WTC11 (cell line): ENCODE results near the gene EDC3. TPM values are rescaled to one million over a fixed set of nuclear protein-coding genes. Genes with fewer than 3 reads are reported as not detected.

Experiments used
- ATAC-seq: fragments of 200-7000 bp; cut with Tn5 transposase; 2 replicates; pipeline ENCODE4 v1.10.0; 2021; ENCODE audit warnings: mild to moderate bottlenecking, moderate library complexity
- CTCF ChIA-PET: fragments of 300-600 bp; sonication (Branson Sonifier 250); formaldehyde crosslinking; loops from one replicate; lab custom pipeline; 2021; ENCODE audit warnings: antibody characterized with exemption; lab: Charles Lee
- POLR2A ChIA-PET: fragments of 350-600 bp; sonication (Branson Sonifier 250); formaldehyde crosslinking; loops from one replicate; lab custom pipeline; 2021; ENCODE audit warnings: antibody characterized with exemption; lab: Charles Lee
- DNase-seq: peaks from one replicate; pipeline ENCODE4 v3.0.0; 2021; ENCODE audit warnings: low spot score
- H3K27ac Mint-ChIP-seq: 2 replicates; pipeline ENCODE4 v1.8.0; 2021; ENCODE audit warnings: mixed read lengths
- H3K27me3 Mint-ChIP-seq: 2 replicates; pipeline ENCODE4 v1.8.0; 2021; ENCODE audit warnings: low read depth, mild to moderate bottlenecking, moderate library complexity, mixed read lengths
- H3K36me3 Mint-ChIP-seq: 2 replicates; pipeline ENCODE4 v1.8.0; 2021; ENCODE audit warnings: mixed read lengths
- H3K4me1 Mint-ChIP-seq: 2 replicates; pipeline ENCODE4 v1.8.0; 2022; ENCODE audit warnings: mixed read lengths
- H3K4me3 Mint-ChIP-seq: 2 replicates; pipeline ENCODE4 v1.8.0; 2021; ENCODE audit warnings: mild to moderate bottlenecking, moderate library complexity, mixed read lengths
- H3K9me3 Mint-ChIP-seq: 2 replicates; pipeline ENCODE4 v1.8.0; 2021; ENCODE audit warnings: mixed read lengths
- CBFB ChIP-seq: sonication (generic); formaldehyde crosslinking; IDR thresholded peaks from 2 replicates; pipeline ENCODE4 v1.8.1; 2022; ENCODE audit warnings: mild to moderate bottlenecking, low read depth, missing genetic modification reagents
- ESRRA ChIP-seq: sonication (generic); formaldehyde crosslinking; IDR thresholded peaks from 2 replicates; pipeline ENCODE4 v1.8.1; 2022; ENCODE audit warnings: mild to moderate bottlenecking, missing genetic modification reagents, borderline replicate concordance
- GTF2I ChIP-seq: fragments of 250-450 bp; sonication (Bioruptor Pico); conservative IDR thresholded peaks from 2 replicates; pipeline ENCODE4 v1.4.0; 2021; ENCODE audit warnings: mild to moderate bottlenecking
- HMGA2 ChIP-seq: fragments of 250-450 bp; sonication (Bioruptor Pico); IDR thresholded peaks from 2 replicates; pipeline ENCODE4 v1.4.0; 2021; ENCODE audit warnings: mild to moderate bottlenecking, moderate library complexity
- IRF2 ChIP-seq: sonication (generic); formaldehyde crosslinking; IDR thresholded peaks from 2 replicates; pipeline ENCODE4 v1.8.0; 2022; ENCODE audit warnings: low read depth, missing genetic modification reagents, borderline replicate concordance
- KAT7 ChIP-seq: sonication (generic); formaldehyde crosslinking; IDR thresholded peaks from 2 replicates; pipeline ENCODE4 v1.8.1; 2023; ENCODE audit warnings: missing genetic modification reagents, mild to moderate bottlenecking, borderline replicate concordance
- NFYB ChIP-seq: sonication (generic); formaldehyde crosslinking; conservative IDR thresholded peaks from 2 replicates; pipeline ENCODE4 v1.8.0; 2022; ENCODE audit warnings: low read depth, missing genetic modification reagents
- PRRX2 ChIP-seq: fragments of 250-450 bp; sonication (Bioruptor Pico); IDR thresholded peaks from 2 replicates; pipeline ENCODE4 v1.8.0; 2021; ENCODE audit warnings: mild to moderate bottlenecking
- RORB ChIP-seq: fragments of 250-450 bp; sonication (Bioruptor Pico); IDR thresholded peaks from 2 replicates; pipeline ENCODE4 v1.9.0; 2021; ENCODE audit warnings: mild to moderate bottlenecking
- SP1 ChIP-seq: sonication (generic); formaldehyde crosslinking; conservative IDR thresholded peaks from 2 replicates; pipeline ENCODE4 v1.8.1; 2022; ENCODE audit warnings: missing genetic modification reagents
- TP53 ChIP-seq: sonication (generic); formaldehyde crosslinking; IDR thresholded peaks from 2 replicates; pipeline ENCODE4 v1.8.1; 2023; ENCODE audit warnings: mild to moderate bottlenecking, missing genetic modification reagents
- ZNF219 ChIP-seq: sonication (generic); formaldehyde crosslinking; IDR thresholded peaks from 2 replicates; pipeline ENCODE4 v1.8.0; 2023; ENCODE audit warnings: missing genetic modification reagents, mild to moderate bottlenecking, borderline replicate concordance
- total RNA-seq: library from RNA; stranded (reverse); gene quantifications from 3 replicates; pipeline ENCODE4 v1.2.3, GENCODE V29; 2021
- TF ChIP-seq, protein P1 (sequence below): sonication (generic); formaldehyde crosslinking; IDR thresholded peaks from 2 replicates; pipeline ENCODE4 v1.8.0; 2022; ENCODE audit warnings: mild to moderate bottlenecking, missing genetic modification reagents
- TF ChIP-seq, protein P2 (sequence below): sonication (generic); formaldehyde crosslinking; IDR thresholded peaks from 2 replicates; pipeline ENCODE4 v1.8.1; 2023; ENCODE audit warnings: mild to moderate bottlenecking, missing genetic modification reagents, moderate library complexity
- TF ChIP-seq, protein P3 (sequence below): fragments of 250-450 bp; sonication (Bioruptor Pico); conservative IDR thresholded peaks from 2 replicates; pipeline ENCODE4 v1.9.0; 2021; ENCODE audit warnings: mild to moderate bottlenecking
- TF ChIP-seq, protein P4 (sequence below): fragments of 250-450 bp; sonication (Bioruptor Pico); IDR thresholded peaks from 2 replicates; pipeline ENCODE4 v1.9.0; 2021; ENCODE audit warnings: mild to moderate bottlenecking
- TF ChIP-seq, protein P5 (sequence below): sonication (generic); formaldehyde crosslinking; IDR thresholded peaks from 2 replicates; pipeline ENCODE4 v1.8.1; 2023; ENCODE audit warnings: mild to moderate bottlenecking, missing genetic modification reagents, borderline replicate concordance
- TF ChIP-seq, protein P6 (sequence below): fragments of 250-450 bp; sonication (Bioruptor Pico); IDR thresholded peaks from 2 replicates; pipeline ENCODE4 v1.8.0; 2021; ENCODE audit warnings: mild to moderate bottlenecking

Gene EDC3
- total RNA-seq, 1 experiment from 2014 or later, result 54.7 TPM

DNA sequence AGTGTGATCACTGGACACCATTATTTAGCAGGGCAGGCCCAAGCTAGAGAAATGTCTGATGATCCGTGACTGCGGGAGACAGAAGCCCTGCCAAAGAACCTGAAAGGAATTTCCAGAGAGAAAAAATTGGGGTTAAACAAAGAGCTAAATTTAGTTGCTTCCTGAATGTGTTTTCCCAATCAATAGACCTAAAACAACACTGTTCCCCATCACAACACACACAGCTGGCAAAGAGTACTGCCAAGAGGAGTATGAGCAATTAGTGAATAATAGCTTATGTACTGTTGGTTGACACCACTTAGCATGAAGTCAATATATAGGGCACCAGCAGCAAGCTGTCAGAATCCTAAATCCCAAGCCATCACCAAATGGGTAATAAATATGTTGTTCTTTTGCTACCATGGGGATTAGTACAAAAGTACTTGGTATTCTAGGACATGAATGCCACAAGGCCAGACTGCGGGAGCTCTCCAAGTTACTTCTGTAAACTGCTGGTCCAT lies 44.5 kb downstream of the EDC3 start:
- no peak for DNase-seq
- H3K27ac Mint-ChIP-seq, result no peak overlapping the region

More for the DNA sequence above, 44.5 kb downstream of the EDC3 start:
- H3K36me3 Mint-ChIP-seq, result peaks cover 18% of the 10 kb centered on the region; the same call in 1 of the 2 replicates
- CTCF ChIA-PET, result interaction anchor here (1.8 to 3.5 kb wide), 2 partner anchors 20 to 117 kb away, joined by 6 to 10 read pairs; no protein-coding TSS in a partner anchor
- POLR2A ChIA-PET, result no interaction called here
- H3K4me1 Mint-ChIP-seq, result no peaks in the 10 kb centered on the region
- ATAC-seq, result no peak
- TF ChIP-seq, protein P1, sequence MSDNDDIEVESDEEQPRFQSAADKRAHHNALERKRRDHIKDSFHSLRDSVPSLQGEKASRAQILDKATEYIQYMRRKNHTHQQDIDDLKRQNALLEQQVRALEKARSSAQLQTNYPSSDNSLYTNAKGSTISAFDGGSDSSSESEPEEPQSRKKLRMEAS, result no peak
- TF ChIP-seq TP53 (CRISPR knock-in tag) (no peak), IRF2 (CRISPR knock-in tag) (no peak), SP1 (no peak), CBFB (CRISPR knock-in tag) (no peak), HMGA2 (CRISPR knock-in tag) (no peak), KAT7 (CRISPR knock-in tag) (no peak), PRRX2 (CRISPR knock-in tag) (no peak), ZNF219 (CRISPR knock-in tag) (no peak), NFYB (CRISPR knock-in tag) (no peak), RORB (CRISPR knock-in tag) (no peak), ESRRA (CRISPR knock-in tag) (no peak), GTF2I (CRISPR knock-in tag) (no peak)
- TF ChIP-seq, protein P2, sequence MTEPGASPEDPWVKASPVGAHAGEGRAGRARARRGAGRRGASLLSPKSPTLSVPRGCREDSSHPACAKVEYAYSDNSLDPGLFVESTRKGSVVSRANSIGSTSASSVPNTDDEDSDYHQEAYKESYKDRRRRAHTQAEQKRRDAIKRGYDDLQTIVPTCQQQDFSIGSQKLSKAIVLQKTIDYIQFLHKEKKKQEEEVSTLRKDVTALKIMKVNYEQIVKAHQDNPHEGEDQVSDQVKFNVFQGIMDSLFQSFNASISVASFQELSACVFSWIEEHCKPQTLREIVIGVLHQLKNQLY (CRISPR knock-in tag), result no peak
- TF ChIP-seq, protein P3, sequence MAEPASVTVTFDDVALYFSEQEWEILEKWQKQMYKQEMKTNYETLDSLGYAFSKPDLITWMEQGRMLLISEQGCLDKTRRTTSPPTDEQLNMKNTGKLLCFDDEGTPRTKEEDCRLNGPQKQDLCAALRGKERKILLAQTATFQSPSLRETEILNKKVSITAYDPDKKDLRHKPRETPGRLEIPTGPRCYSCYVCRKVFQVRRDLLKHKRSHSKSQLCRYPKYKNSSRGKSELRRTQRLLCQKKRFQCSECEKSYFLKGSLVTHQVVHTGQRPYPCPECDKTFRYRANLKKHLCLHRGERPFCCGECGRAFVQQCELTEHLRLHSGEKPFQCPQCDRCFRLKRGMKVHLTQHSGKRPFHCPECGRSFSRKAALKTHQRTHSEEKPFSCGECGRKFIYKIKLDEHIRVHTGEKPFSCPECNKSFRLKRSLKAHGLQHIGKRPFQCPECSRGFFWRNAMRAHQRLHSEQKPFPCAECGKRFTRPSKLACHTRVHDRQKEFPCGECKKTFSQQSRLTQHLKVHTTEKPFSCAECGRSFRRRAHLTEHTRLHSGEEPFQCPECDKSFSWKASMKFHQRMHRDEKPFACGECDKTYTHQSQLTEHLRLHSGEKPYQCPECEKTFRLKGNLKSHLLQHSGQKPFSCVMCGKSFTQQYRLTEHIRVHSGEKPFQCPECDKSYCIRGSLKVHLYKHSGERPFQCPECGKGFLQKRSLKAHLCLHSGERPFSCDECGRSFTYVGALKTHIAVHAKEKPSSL (CRISPR knock-in tag), result no peak
- TF ChIP-seq, protein P4, sequence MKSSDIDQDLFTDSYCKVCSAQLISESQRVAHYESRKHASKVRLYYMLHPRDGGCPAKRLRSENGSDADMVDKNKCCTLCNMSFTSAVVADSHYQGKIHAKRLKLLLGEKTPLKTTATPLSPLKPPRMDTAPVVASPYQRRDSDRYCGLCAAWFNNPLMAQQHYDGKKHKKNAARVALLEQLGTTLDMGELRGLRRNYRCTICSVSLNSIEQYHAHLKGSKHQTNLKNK (CRISPR knock-in tag), result no peak
- TF ChIP-seq, protein P5, sequence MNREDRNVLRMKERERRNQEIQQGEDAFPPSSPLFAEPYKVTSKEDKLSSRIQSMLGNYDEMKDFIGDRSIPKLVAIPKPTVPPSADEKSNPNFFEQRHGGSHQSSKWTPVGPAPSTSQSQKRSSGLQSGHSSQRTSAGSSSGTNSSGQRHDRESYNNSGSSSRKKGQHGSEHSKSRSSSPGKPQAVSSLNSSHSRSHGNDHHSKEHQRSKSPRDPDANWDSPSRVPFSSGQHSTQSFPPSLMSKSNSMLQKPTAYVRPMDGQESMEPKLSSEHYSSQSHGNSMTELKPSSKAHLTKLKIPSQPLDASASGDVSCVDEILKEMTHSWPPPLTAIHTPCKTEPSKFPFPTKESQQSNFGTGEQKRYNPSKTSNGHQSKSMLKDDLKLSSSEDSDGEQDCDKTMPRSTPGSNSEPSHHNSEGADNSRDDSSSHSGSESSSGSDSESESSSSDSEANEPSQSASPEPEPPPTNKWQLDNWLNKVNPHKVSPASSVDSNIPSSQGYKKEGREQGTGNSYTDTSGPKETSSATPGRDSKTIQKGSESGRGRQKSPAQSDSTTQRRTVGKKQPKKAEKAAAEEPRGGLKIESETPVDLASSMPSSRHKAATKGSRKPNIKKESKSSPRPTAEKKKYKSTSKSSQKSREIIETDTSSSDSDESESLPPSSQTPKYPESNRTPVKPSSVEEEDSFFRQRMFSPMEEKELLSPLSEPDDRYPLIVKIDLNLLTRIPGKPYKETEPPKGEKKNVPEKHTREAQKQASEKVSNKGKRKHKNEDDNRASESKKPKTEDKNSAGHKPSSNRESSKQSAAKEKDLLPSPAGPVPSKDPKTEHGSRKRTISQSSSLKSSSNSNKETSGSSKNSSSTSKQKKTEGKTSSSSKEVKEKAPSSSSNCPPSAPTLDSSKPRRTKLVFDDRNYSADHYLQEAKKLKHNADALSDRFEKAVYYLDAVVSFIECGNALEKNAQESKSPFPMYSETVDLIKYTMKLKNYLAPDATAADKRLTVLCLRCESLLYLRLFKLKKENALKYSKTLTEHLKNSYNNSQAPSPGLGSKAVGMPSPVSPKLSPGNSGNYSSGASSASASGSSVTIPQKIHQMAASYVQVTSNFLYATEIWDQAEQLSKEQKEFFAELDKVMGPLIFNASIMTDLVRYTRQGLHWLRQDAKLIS (CRISPR knock-in tag), result no peak
- TF ChIP-seq, protein P6, sequence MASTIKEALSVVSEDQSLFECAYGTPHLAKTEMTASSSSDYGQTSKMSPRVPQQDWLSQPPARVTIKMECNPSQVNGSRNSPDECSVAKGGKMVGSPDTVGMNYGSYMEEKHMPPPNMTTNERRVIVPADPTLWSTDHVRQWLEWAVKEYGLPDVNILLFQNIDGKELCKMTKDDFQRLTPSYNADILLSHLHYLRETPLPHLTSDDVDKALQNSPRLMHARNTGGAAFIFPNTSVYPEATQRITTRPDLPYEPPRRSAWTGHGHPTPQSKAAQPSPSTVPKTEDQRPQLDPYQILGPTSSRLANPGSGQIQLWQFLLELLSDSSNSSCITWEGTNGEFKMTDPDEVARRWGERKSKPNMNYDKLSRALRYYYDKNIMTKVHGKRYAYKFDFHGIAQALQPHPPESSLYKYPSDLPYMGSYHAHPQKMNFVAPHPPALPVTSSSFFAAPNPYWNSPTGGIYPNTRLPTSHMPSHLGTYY (CRISPR knock-in tag), result no peak
- H3K27me3 Mint-ChIP-seq, result no peaks in the 10 kb centered on the region
- no peaks in the 10 kb centered on the region for H3K9me3 Mint-ChIP-seq
- H3K4me3 Mint-ChIP-seq, result no peak overlapping the region
